Measurements from ENCODE around the gene MLLT11. TPM values are rescaled to one million over a fixed set of nuclear protein-coding genes. Genes with fewer than 3 reads are reported as not detected.
A peak's percentile ranks its signal among the peaks of the same experiment; 100 is the strongest.

Gene MLLT11
- polyA plus RNA-seq, 1 experiment: 28.3 TPM

DNA sequence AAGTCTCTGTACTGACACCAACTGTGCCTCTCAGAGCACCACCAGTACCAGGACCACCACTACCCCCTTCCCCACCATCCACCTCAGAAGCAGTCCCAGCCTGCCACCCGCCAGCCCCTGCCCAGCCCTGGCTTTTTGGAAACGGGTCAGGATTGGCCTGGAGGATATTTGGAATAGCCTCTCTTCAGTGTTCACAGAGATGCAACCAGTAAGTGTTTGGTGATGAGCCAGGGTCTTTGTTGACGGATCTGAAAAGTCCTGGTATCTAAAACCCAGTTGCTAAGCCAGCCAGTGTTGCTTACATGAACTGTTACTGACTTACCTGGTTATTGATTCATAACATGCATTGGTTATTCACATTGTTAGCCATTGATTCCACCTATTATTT lies 11.6 kb upstream of the MLLT11 start:
- no peak for DNase-seq (ENCODE audit: low read depth, low spot score)
- ChIA-PET POLR2A (interaction anchor here (0.6 to 3.2 kb wide), 5 partner anchors 9 to 469 kb away, joined by 3 to 24 read pairs (median 4); partner anchors contain the start of gene CDC42SE1), CTCF (interaction anchor here (0.6 to 1.9 kb wide), 7 partner anchors 8 to 710 kb away, joined by 3 to 8 read pairs (median 4); partner anchors contain the start of gene MINDY1)
- Histone ChIP-seq H3K9me3 (ENCODE audit: control insufficient read depth, insufficient read depth, low read length) (no peaks in the 10 kb centered on the region; the same call in 1 of the 2 replicates), H3K27me3 (ENCODE audit: control insufficient read depth, insufficient read depth, low read length) (no peaks in the 10 kb centered on the region), H3K27ac (ENCODE audit: low read depth, low read length) (peak overlapping the region; percentile 39), H3K4me3 (ENCODE audit: low read depth, low read length) (peak overlapping the region; percentile 78)
- TF ChIP-seq, protein P1, sequence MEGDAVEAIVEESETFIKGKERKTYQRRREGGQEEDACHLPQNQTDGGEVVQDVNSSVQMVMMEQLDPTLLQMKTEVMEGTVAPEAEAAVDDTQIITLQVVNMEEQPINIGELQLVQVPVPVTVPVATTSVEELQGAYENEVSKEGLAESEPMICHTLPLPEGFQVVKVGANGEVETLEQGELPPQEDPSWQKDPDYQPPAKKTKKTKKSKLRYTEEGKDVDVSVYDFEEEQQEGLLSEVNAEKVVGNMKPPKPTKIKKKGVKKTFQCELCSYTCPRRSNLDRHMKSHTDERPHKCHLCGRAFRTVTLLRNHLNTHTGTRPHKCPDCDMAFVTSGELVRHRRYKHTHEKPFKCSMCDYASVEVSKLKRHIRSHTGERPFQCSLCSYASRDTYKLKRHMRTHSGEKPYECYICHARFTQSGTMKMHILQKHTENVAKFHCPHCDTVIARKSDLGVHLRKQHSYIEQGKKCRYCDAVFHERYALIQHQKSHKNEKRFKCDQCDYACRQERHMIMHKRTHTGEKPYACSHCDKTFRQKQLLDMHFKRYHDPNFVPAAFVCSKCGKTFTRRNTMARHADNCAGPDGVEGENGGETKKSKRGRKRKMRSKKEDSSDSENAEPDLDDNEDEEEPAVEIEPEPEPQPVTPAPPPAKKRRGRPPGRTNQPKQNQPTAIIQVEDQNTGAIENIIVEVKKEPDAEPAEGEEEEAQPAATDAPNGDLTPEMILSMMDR (IDR thresholded peaks at IDR 0.05; ENCODE audit: low read depth, low read length): no peak

DNA sequence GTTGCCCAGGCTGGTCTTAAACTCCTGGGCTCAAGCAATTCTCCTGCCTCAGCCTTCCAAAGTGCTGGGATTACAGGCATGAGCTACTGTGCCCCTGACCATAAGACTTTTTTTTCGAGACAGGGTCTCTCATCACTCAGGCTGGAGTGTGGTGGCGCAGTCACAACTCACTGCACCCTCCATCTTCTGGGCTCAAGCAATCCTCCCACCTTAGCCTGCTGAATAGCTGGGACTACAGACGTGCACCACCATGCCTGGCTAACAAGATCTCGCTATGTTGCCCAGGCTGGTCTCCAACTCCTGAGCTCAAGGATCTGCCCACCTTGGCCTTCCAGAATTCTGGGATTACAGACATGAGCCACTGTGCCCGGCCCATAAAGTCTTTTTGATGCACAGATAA lies 10.7 kb upstream of the MLLT11 start:
- Histone ChIP-seq H3K27me3 (ENCODE audit: control insufficient read depth, insufficient read depth, low read length) (no peaks in the 10 kb centered on the region), H3K4me3 (ENCODE audit: low read depth, low read length) (no peak overlapping the region), H3K27ac (ENCODE audit: low read depth, low read length) (no peak overlapping the region), H3K9me3 (ENCODE audit: control insufficient read depth, insufficient read depth, low read length) (no peaks in the 10 kb centered on the region; the same call in 1 of the 2 replicates)
- ChIA-PET CTCF (interaction anchor here (0.5 to 1.6 kb wide), 5 partner anchors 10 to 79 kb away, joined by 3 to 5 read pairs (median 5); partner anchors contain the start of genes CDC42SE1 and MLLT11), POLR2A (interaction anchor here (1.0 to 3.2 kb wide), 3 partner anchors 9 to 470 kb away, joined by 3 to 24 read pairs (median 3); partner anchors contain the start of genes CDC42SE1 and MLLT11)
- no peak for DNase-seq (ENCODE audit: low read depth, low spot score)
- TF ChIP-seq, protein P1 (IDR thresholded peaks at IDR 0.05; ENCODE audit: low read depth, low read length): no peak

DNA sequence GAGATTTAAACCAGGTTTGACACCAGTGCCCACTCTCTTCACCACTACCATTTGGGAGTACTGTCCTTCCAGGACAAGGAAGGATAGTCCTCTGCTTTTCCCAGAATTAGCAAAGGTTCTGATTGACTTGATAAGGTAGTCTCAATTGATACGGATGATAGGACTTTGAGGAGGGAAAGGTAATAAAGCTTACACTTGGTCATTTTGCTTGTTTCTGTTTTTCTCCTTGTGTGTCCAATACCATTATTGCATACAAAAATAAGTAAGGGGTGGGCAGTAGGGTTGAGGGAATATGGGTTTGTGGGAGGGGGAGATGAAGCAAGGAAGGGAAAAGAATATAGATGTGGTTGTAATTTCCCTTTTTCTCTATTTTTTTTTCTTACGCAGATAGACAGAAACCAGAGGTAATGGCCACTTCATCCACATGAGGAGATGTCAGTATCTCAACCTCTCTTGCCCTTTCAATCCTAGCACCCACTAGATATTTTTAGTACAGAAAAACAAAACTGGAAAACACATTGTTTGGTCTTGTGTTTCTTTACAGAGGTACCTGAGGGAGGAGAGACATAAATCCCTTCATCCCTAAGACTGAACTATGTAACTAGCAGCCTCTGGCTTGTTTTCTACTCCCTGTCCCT lies 10.0 kb upstream of the MLLT11 start:
- TF ChIP-seq, protein P1 (IDR thresholded peaks at IDR 0.05; ENCODE audit: low read depth, low read length): no peak
- DNase-seq (ENCODE audit: low read depth, low spot score): no peak
- Histone ChIP-seq H3K27ac (ENCODE audit: low read depth, low read length) (no peak overlapping the region), H3K4me3 (ENCODE audit: low read depth, low read length) (no peak overlapping the region), H3K9me3 (ENCODE audit: control insufficient read depth, insufficient read depth, low read length) (no peaks in the 10 kb centered on the region; the same call in 1 of the 2 replicates), H3K27me3 (ENCODE audit: control insufficient read depth, insufficient read depth, low read length) (no peaks in the 10 kb centered on the region)
- CTCF ChIA-PET: interaction anchor here (0.6 to 1.6 kb wide), 5 partner anchors 9 to 49 kb away, joined by 3 to 5 read pairs (median 3); partner anchors contain the start of genes CDC42SE1 and MLLT11
- POLR2A ChIA-PET: interaction anchor here (1.0 to 3.2 kb wide), 2 partner anchors 8 to 11 kb away, joined by 3 to 24 read pairs; partner anchors contain the start of genes CDC42SE1 and MLLT11

DNA sequence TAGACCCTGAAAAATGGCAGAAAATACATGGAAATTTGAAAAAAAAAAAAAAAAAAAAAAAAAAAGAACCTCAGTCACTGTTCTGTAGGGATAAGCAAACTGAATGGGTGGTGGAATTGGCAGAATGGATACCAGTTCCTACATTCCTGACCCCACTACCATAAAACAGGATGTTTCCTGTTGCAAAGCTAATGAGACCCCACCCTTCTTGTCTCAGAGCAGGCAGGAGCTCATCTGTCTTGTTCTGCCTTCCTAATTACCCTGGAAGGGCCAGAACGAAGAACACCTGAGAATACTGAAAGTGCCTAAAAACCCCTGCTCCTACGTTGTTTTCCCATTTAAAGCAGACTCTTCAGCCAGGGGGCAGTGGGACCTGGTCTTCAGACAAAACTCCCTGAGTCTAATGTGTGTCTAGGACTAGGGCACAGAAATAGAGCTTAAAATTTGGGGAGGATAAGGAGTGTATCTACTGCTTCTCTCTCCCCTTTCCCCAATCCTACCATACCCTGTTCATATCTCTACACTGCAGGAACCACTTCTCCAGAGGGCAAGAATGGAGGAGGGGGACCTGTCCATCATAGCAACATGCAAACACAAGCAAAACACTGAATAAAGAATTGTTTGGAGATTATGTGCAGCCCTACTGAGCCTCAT lies 8.7 kb upstream of the MLLT11 start:
- Histone ChIP-seq H3K27me3 (ENCODE audit: control insufficient read depth, insufficient read depth, low read length) (no peaks in the 10 kb centered on the region), H3K4me3 (ENCODE audit: low read depth, low read length) (no peak overlapping the region), H3K9me3 (ENCODE audit: control insufficient read depth, insufficient read depth, low read length) (no peaks in the 10 kb centered on the region; the same call in 1 of the 2 replicates), H3K27ac (ENCODE audit: low read depth, low read length) (no peak overlapping the region)
- POLR2A ChIA-PET: interaction anchor here (0.6 kb wide), 1 partner anchor 42 kb away, joined by 3 read pairs; no protein-coding TSS in a partner anchor
- DNase-seq (ENCODE audit: low read depth, low spot score): no peak
- CTCF ChIA-PET: interaction anchor here (0.8 to 1.5 kb wide), 4 partner anchors 11 to 48 kb away, joined by 3 to 4 read pairs (median 3); partner anchors contain the start of gene GABPB2
- TF ChIP-seq, protein P1 (IDR thresholded peaks at IDR 0.05; ENCODE audit: low read depth, low read length): no peak
